ENCODE measurements around the gene HSPA1L.

The HSPA1L gene

DNA sequence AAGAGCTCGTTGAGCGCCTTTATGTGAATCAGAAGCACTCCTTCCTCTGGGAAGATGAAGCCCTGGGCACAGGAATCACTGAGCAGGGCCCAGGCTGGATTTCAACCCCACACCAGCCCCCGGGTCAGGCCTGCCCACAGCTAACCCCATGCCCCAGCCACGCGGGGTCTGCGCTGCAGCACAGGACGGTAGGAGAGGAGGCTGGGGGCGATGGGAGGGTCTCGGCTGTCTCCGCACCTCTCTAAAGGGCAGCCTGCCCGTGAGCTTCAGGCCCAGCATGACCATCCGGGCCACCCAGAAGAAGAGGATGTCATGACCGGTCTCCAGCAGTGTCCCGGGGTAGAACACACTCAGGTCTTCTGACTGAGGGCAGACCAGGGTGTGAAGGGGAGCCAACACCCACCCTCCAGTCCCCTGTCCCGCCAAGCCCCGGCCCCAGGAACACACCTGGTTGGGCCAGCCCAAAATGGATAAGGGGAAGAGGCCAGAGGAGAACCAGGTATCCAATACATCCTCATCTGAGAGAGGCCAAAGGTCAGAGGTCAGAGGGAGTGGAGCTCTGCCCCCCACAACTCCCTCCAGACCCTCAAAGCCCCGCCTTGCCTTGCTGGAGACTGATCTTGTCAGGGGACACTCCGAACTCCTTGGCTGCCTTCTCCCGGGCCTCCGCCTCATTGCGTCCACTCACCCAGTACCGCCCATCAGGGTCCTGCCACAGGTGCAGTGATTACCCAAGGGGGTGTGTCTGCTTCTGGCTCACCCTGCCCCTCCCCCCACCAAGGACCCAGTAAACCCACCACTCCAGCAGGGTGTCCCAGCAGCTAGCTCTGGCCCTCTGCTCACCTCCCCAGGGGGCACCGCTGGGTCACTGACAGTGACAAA lies 33.6 kb downstream of the HSPA1L start:
- no peak for DNase-seq (ENCODE audit: low read depth in 2 of 2)

DNA sequence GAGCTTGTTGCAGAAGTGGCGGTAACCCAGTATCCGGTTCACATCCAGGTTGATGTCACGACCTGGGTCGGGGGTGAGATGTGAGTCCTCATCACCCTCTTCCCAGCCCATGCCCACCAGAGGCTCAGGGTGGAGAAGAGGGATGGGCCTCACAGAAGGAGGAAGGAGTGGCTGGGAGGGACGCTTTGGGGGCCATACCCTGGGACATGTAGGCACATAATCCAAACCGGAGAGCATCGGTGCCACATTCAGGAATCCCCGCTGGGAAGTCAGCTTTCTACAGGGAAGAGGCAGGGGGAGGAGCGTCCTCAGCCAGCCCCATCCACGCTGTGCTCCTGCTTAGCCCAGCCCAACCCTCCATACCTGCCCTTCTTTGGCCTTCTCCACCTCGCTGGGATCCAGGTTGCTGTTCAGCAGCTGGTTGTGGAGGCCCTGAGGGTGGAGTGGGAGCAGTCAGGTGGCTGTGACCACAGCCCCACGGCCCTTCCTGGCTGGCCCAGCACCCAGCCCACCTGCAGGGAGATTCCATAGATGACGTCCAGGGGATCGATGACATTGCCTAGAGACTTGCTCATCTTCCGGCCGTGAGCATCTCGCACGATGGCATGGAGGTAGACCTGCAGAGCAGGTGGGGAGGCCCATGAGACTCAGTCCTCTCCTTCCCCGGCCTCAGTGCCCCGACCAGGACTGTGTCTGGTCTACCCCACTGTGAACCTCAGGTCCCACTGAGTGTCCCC lies 34.4 kb downstream of the HSPA1L start:
- no peak for DNase-seq (ENCODE audit: low read depth in 2 of 2)

DNA sequence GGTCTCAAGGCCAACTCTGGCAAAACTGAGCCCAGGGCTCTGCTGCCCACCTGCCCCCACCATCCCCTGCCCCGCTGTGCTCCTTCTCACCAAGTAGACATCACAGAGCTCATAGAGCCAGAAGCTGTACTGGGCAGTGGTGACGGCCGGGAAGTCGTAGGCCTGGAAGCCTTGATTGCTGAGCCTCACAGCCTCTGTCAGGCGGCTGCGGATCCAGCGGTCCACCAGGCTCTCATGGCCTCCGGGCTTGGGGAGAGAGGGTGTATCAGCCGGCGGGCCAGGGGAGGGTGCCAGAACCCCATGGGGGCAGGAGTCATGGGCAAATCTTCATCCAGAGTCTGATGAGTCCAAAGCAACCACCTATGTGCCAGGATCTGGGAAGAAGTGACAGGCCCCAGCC lies 35.2 kb downstream of the HSPA1L start:
- no peak for DNase-seq (ENCODE audit: low read depth in 2 of 2)

DNA sequence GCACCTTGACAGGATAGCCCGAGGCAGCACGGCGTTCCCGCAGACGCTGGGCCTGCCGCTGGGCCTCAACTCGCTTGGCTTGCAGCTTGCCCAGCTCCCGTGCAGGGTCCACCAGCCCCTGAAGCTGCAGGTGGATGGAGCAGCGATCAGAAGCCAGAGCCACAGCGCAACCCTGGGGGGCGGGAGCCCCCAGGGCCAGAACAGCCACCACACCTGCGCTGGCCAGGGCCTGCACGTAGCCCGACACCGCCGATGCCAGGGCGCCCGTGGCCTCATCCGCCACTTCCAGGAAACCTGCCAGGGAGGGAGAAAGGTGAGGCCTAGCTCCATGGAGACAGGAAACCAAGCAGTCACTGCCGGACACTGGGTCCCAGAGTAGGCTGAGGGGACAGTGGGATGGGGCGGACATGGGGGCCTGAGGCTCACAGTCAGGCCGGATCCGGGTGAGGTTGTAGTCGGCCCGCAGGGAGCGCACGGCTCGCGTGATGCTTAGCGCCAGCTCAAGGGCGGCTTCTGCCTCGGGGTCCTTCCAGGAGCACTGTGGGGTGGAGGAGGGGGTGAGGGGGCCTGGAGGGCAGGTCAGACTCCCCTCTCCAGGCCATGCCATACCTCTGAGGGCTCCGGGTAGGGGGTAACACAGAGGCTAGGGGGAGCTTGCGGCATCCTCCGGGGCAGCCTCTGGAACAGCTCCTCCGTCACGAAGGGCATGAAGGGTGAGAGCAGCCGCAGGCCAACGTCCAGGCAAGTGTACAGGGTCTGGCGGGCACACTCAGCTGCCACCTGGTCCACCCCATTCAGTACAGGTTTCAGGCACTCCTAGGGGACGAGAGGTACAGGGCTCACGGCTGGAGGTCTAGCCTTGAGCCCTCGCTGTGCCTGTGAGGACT lies 35.8 kb downstream of the HSPA1L start:
- DNase-seq (ENCODE audit: low read depth in 2 of 2) = no peak

DNA sequence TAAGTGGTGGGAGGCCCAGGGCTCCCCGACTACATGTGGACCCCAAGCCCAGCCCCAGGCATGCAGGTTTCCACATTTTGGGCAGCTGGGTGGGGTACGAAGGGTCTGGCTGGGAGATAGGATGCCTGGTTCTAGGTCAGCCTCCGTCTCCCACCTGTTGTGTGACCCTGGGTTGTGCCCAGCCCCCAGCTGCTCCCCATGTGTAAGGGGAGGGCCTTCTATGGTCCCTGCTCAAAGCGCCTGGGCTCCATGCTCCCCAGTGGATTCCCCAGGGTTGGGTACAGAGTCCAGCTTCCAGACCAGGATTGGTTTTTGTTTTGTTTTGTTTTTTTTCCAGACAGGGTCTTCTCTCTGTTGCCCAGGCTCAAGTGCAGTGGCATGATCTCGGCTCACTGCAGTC lies 36.9 kb downstream of the HSPA1L start:
- no peak for DNase-seq (ENCODE audit: low read depth in 2 of 2)

DNA sequence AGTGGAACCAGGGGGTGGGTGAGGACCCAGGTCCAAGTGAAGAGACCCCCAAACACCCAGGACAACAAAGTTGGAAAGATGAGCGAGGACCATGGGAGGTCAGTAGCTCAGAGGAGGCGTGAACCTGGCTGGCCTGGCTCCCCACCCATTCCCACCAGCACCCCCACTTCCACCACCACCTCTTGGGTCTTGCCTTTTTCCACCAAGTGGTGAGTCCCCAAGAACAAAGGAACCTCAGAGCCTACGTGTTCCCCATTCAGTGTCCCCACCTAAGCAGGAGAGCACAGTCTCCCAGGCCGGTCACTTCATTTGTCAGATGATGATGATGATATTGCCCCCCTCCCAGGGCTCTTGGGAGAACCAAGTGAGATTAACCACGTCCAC lies 37.4 kb downstream of the HSPA1L start:
- DNase-seq (ENCODE audit: low read depth in 2 of 2) = no peak

- peak; percentile 39 to 58 for DNase-seq (ENCODE audit: low read depth in 2 of 2)
These were observed 38.0 kb downstream of the HSPA1L start, which contains the start of gene VWA7 for GRCh38 chr6:31776989-31777666. TSS of gene VWA7 (minus strand) at chr6:31777328. CDS start at chr6:31776779, 549 bp downstream.

- DNase-seq (ENCODE audit: low read depth in 2 of 2) = no peak
These were observed 38.5 kb downstream of the HSPA1L start for GRCh38 chr6:31776485-31776988.

GRCh38 chr6:31775633-31776484 lies 39.2 kb downstream of the HSPA1L start:
- DNase-seq (ENCODE audit: low read depth in 2 of 2) = no peak

GRCh38 chr6:31775184-31775583 lies 39.9 kb downstream of the HSPA1L start:
- DNase-seq (ENCODE audit: low read depth in 2 of 2) = no peak

GRCh38 chr6:31771992-31772358 lies 43.1 kb downstream of the HSPA1L start:
- DNase-seq (ENCODE audit: low read depth in 2 of 2) = no peak

GRCh38 chr6:31770860-31771259 lies 44.2 kb downstream of the HSPA1L start:
- DNase-seq (ENCODE audit: low read depth in 2 of 2) = no peak

DNA sequence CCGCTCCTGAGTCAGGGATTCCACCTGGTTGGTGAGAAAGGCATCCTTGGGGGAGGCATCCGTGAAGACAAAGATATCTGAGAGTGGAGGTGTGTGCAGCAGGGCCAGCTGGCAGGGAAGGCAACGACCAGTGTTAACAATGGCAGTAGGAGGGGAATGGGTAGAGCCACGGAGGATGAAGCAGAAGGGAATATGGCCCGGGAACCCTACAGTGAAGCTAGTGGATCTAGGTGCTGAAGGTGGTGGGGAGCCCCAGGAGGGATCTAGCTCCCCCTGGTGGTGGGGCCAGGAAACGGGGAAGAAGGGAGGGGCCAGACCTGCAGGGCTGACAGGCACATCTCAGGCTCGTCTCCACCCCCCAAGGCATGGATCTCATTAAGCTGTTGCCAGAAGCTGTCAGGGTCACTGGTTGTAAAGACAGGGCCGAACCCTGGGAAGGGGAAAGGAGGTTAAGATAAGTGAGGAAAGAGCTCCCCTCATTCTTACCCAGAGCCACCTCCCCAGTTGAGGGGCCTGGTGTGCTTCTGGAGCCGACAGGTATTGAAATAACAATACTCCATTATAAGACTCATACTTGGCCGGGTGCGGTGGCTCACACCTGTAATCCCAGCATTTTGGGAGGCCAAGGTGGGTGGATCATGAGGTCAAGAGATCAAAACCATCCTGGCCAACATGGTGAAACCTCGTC lies 45.3 kb downstream of the HSPA1L start:
- peak; percentile 66 to 67 for DNase-seq (ENCODE audit: low read depth in 2 of 2)

DNA sequence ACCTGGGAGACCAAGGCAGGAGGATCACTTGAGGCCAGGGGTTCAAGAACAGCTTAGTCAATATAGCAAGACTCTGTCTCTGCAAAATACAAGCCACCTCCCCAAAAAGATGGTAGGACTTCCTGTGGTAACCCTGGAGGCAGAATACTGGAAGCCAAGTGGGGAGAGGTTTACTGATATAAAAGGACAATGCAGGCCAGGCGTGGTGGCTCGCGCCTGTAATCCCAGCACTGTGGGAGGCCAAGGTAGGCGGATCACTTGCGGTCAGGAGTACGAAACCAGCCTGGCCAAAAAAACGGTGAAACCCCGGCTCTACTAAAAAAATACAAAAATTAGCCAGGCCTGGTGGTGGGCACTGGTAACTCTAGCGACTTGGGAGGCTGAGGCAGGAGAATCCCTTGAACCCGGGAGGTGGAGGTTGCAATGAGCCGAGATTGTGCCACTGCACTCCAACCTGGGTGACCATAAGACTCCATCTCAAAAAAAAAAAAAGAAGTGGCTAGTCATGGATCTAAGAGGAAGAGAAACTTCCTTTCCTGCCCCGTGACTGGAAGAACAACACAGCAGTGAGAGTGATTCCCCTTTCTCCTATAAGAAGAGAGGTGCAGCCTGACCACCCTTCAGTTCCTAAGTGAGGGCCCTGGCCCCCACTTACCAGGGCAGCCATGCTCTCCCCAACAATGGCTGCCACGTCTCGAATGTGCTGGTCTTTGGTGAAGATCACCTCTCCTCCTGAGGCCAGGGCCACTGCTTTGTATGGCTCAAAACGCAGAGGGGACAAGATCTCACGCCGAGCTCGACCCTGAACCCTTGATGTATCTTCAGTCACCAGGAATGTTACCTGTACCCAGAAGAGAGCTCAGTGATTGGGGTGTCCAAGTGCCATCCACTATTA lies 46.5 kb downstream of the HSPA1L start:
- DNase-seq (ENCODE audit: low read depth in 2 of 2) = no peak

DNA sequence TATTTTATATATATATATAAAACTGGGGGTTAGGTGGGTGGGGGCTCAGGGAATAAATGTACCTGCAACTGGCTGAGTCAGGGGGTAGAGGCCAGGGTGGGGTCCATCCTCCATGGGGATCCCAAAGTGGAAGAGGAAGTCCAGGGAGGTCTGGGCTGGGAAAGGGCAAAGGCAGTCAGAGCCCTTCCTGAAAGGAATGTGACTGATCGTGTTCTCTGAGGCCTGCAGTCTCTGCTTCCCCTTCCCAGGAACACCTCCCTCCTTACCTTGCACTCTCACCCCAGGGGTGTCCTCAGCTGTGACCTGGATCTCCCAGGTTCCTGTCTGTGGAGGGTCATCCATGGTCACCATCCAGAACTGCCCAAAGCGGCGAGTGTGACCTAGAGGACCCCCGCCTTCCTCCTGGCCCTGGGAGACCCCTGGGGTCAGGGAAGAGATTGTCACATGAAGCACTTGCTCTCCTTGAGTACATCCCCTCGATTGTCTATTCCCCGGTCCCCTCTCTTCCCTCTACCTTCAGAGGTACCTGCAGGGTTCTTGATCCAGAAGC lies 47.9 kb downstream of the HSPA1L start:
- no peak for DNase-seq (ENCODE audit: low read depth in 2 of 2)

DNA sequence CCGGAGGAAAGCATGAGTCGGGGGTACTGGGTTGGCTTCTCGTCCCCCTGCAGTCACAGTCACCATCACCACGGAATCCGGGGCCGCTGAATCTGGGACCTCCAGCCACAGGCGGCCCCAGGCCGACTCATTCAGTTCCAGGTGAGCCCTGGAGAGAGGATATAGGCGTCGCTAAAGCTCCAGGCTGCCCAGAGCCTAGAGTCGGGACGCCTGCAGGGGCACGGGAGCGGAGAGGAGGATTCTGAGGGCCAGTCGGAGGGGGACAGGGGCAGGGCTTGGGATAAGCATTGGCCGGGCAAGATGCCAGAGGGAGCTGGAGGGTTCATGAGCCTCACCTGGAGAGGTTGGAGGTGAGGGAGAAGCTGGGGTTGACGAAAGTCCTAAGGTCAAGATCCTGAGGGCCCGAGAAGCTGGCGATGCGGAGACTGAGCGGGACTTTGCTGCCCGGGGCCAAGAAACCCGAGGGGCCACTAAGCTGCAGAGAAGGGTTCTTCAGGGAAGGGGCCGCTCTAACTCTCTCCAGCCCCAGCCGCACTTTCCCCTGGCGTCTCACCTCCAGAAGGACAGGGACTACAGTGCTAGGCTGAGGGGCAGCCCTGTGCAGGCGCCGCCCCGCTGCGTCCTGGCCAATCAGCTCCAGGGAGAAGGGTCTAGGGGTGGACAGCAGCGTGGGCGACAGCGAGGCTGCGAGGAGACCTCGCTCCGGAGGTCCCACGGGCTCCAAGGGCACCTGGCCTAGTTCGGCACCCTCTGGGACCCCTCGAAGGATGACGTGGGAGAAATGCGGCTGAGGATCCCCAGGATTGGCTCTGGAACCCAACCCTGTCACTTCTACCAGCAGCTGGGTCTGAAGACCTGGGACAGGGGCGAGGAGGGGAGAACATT lies 48.9 kb downstream of the HSPA1L start:
- DNase-seq (ENCODE audit: low read depth in 2 of 2) = no peak

DNA sequence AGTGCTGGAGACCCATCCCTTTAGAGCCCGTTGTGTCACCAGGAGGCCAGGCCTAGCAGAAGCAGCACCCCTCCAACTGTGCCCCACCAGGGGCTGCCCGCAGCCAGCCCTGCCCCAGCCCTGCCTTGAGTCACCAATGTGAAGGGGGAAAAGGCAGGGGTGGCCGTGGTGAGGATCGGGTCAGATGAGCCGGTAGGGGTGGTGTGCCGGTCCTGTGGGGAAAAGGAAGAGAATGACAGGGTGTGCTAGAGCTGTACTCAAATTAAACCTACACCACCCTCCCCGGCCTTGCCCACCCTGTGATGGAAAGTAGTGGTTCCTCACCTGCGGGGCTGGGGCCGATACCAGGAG lies 49.5 kb downstream of the HSPA1L start:
- no peak for DNase-seq (ENCODE audit: low read depth in 2 of 2)

Data from stimulated activated CD4-positive, alpha-beta T cell treated with anti-CD3 and anti-CD28 coated beads, Interleukin-1b, Interleukin-23, amount 100 ng/mL, for 1 hour (primary cell).